ENCODE data around the gene GLIS1. TPM values are rescaled to one million over a fixed set of nuclear protein-coding genes. Genes with fewer than 3 reads are reported as not detected.

GLIS1 gene
- total RNA-seq, 2 donors from 2014 or later: 0.16 TPM; not detected in 1

DNA sequence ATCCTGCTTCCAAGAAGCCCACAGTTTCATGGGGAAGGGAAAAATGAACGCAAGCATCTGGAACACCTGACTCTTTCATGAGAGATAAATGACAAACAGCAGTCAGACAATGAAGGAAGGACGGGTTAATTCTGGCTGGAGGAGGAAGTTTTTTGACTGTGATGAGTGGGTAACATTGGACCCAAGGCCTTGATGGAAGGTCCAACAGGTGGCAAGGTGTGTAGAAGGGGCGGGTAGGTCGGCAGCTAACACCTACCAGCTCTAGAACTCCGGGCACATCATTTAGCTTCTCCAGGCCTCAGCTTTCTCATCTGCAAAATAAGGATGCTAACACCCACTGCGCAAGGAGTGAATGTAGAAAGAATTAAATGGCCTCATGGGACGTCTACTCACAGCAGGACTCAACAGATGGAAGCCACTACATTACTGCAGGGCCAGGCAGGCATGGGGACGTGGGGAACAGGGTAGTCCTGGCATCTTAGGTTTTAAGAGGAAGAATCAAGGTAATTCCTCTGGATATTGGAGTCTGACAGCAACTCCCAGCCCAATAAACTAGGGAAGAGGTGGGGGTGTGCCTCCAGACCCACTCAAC, 12.9 kb downstream of the GLIS1 start:
- DNase-seq: no peak
- Histone ChIP-seq H3K36me3 (no peaks in the 10 kb centered on the region), H3K4me3 (no peak overlapping the region), H3K4me1 (no peaks in the 10 kb centered on the region), H3K9me3 (no peaks in the 10 kb centered on the region), H3K27me3 (no peaks in the 10 kb centered on the region), H3K9ac (ENCODE audit: low read depth in 2 of 2, low read length in 2 of 2) (no peak overlapping the region), H3K27ac (no peak overlapping the region)
- intact Hi-C loops (cut with DNase I): no loop called here
- TF ChIP-seq, protein P1, sequence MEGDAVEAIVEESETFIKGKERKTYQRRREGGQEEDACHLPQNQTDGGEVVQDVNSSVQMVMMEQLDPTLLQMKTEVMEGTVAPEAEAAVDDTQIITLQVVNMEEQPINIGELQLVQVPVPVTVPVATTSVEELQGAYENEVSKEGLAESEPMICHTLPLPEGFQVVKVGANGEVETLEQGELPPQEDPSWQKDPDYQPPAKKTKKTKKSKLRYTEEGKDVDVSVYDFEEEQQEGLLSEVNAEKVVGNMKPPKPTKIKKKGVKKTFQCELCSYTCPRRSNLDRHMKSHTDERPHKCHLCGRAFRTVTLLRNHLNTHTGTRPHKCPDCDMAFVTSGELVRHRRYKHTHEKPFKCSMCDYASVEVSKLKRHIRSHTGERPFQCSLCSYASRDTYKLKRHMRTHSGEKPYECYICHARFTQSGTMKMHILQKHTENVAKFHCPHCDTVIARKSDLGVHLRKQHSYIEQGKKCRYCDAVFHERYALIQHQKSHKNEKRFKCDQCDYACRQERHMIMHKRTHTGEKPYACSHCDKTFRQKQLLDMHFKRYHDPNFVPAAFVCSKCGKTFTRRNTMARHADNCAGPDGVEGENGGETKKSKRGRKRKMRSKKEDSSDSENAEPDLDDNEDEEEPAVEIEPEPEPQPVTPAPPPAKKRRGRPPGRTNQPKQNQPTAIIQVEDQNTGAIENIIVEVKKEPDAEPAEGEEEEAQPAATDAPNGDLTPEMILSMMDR (IDR thresholded peaks at IDR 0.05): no peak

GRCh38 chr1:53725238-53725689, 13.7 kb downstream of the GLIS1 start:
- no peaks in the 10 kb centered on the region for H3K36me3 ChIP-seq
- TF ChIP-seq, protein P1 (IDR thresholded peaks at IDR 0.05): no peak
- no peaks in the 10 kb centered on the region for H3K9me3 ChIP-seq
- no peaks in the 10 kb centered on the region for H3K27me3 ChIP-seq
- H3K4me1 ChIP-seq: no peaks in the 10 kb centered on the region
- H3K4me3 ChIP-seq: no peak overlapping the region
- H3K27ac ChIP-seq: no peak overlapping the region
- H3K9ac ChIP-seq (ENCODE audit: low read depth in 2 of 2, low read length in 2 of 2): no peak overlapping the region
- no peak for DNase-seq
- intact Hi-C loops (cut with DNase I): no loop called here

DNA sequence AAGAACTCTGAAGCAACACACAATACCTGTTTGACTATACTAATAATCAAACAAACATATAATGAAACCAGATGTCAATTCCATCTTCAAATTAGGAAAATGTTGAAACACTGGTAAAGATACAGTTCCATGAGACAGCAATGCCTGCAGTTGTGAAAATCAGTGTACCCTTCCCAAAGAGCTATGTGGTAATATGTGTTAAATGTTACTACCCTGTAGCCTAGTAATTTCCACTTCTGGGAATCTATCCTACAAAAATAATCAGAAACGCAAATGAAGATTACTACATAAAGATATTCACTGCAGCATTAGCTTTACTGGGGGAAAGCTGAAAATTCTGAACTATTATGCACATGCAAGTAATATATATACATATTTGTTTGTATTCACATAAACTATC, 16.9 kb downstream of the GLIS1 start:
- Histone ChIP-seq H3K4me1 (no peaks in the 10 kb centered on the region), H3K9ac (ENCODE audit: low read depth in 2 of 2, low read length in 2 of 2) (no peak overlapping the region), H3K36me3 (no peaks in the 10 kb centered on the region), H3K27ac (no peak overlapping the region), H3K27me3 (no peaks in the 10 kb centered on the region), H3K4me3 (no peak overlapping the region), H3K9me3 (no peaks in the 10 kb centered on the region)
- DNase-seq: no peak
- TF ChIP-seq, protein P1 (IDR thresholded peaks at IDR 0.05): no peak
- intact Hi-C loops (cut with DNase I): no loop called here

GRCh38 chr1:53721088-53721487, 17.9 kb downstream of the GLIS1 start:
- TF ChIP-seq, protein P1 (IDR thresholded peaks at IDR 0.05): no peak
- Histone ChIP-seq H3K4me3 (no peak overlapping the region), H3K4me1 (no peaks in the 10 kb centered on the region), H3K9ac (ENCODE audit: low read depth in 2 of 2, low read length in 2 of 2) (no peak overlapping the region), H3K36me3 (no peaks in the 10 kb centered on the region), H3K27ac (no peak overlapping the region), H3K9me3 (no peaks in the 10 kb centered on the region), H3K27me3 (no peaks in the 10 kb centered on the region)
- no peak for DNase-seq
- intact Hi-C loops (cut with DNase I): no loop called here

DNA sequence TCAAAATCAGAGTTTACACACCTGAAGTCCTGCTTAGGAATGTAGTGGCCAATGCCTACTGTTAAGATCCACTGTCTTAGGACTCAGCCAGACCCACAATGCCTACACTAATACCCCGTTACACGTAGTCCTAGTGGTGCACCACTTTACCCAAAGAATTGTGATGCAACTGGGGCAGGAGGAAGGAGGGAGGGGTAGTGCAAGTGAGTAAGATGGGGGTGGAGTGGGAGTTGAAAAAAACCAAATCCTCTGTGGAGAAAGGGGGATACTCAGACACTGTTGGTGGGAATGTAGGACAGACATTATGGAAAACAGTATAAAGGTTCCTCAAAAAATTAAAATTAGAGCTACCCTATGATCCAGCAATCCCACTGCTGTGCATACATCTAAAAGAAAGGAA, 19.5 kb downstream of the GLIS1 start:
- intact Hi-C loops (cut with DNase I): no loop called here
- no peak overlapping the region for H3K27ac ChIP-seq

More for the DNA sequence above, 19.5 kb downstream of the GLIS1 start:
- H3K9me3 ChIP-seq: no peaks in the 10 kb centered on the region
- no peak for DNase-seq
- no peaks in the 10 kb centered on the region for H3K27me3 ChIP-seq
- H3K4me1 ChIP-seq: no peaks in the 10 kb centered on the region
- TF ChIP-seq, protein P1 (IDR thresholded peaks at IDR 0.05): no peak
- H3K4me3 ChIP-seq: no peak overlapping the region
- H3K9ac ChIP-seq (ENCODE audit: low read depth in 2 of 2, low read length in 2 of 2): no peak overlapping the region
- no peaks in the 10 kb centered on the region for H3K36me3 ChIP-seq
